ENCODE data around the gene KDM2B.
A peak's percentile ranks its signal among the peaks of the same experiment; 100 is the strongest.

- TF ChIP-seq, protein P1, sequence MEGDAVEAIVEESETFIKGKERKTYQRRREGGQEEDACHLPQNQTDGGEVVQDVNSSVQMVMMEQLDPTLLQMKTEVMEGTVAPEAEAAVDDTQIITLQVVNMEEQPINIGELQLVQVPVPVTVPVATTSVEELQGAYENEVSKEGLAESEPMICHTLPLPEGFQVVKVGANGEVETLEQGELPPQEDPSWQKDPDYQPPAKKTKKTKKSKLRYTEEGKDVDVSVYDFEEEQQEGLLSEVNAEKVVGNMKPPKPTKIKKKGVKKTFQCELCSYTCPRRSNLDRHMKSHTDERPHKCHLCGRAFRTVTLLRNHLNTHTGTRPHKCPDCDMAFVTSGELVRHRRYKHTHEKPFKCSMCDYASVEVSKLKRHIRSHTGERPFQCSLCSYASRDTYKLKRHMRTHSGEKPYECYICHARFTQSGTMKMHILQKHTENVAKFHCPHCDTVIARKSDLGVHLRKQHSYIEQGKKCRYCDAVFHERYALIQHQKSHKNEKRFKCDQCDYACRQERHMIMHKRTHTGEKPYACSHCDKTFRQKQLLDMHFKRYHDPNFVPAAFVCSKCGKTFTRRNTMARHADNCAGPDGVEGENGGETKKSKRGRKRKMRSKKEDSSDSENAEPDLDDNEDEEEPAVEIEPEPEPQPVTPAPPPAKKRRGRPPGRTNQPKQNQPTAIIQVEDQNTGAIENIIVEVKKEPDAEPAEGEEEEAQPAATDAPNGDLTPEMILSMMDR (conservative IDR thresholded peaks at IDR 0.05), result no peak
- peak; percentile 61 for TF ChIP-seq ZFX (IDR thresholded peaks at IDR 0.05)
Measured at GRCh38 chr12:121400332-121401139, 180.3 kb downstream of the KDM2B start.
